Uterus (tissue), 2 donors: ENCODE data around the gene LAT.

Source experiments
- POLR2A ChIP-seq, 2 donors: fragments of 450-650 bp; IDR thresholded peaks; one replicate each; pipeline ENCODE4 v1.6.1; 2016; ENCODE audit warnings: antibody characterized with exemption in 2 of 2, mild to moderate bottlenecking in 1 of 2, moderate library complexity in 1 of 2
- TF ChIP-seq, protein P1 (sequence below), 4 experiments: fragments of 200-600 bp in 2 of 4; fragments of 450-650 bp in 2 of 4; sonication (generic) in 2 of 4; IDR thresholded peaks; one replicate each; pipeline ENCODE4 v1.5.1; 2016 to 2019; ENCODE audit warnings: antibody characterized with exemption in 4 of 4, mild to moderate bottlenecking in 2 of 4, moderate library complexity in 1 of 4

GRCh38 chr16:28964072-28964471 lies 20.8 kb upstream of the LAT start:
- TF ChIP-seq, protein P1, sequence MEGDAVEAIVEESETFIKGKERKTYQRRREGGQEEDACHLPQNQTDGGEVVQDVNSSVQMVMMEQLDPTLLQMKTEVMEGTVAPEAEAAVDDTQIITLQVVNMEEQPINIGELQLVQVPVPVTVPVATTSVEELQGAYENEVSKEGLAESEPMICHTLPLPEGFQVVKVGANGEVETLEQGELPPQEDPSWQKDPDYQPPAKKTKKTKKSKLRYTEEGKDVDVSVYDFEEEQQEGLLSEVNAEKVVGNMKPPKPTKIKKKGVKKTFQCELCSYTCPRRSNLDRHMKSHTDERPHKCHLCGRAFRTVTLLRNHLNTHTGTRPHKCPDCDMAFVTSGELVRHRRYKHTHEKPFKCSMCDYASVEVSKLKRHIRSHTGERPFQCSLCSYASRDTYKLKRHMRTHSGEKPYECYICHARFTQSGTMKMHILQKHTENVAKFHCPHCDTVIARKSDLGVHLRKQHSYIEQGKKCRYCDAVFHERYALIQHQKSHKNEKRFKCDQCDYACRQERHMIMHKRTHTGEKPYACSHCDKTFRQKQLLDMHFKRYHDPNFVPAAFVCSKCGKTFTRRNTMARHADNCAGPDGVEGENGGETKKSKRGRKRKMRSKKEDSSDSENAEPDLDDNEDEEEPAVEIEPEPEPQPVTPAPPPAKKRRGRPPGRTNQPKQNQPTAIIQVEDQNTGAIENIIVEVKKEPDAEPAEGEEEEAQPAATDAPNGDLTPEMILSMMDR (IDR thresholded peaks at IDR 0.05) = no peak
- no peak for TF ChIP-seq POLR2A (IDR thresholded peaks at IDR 0.05)
